Stomach (tissue), 9 donors: ENCODE measurements around the gene EBF3. TPM values are rescaled to one million over a fixed set of nuclear protein-coding genes. Genes with fewer than 3 reads are reported as not detected.

ENCODE experiments used
- DNase-seq, 2 donors: peaks; one replicate each; pipeline versions ENCODE4 v3.0.0 to v3.0.0-alpha.2; 2013 to 2019
- H3K27ac ChIP-seq, 5 donors: fragments of 200-600 bp in 4 of 5; sonication (generic) in 4 of 5; one replicate each; pipeline ENCODE4 v1.5.1; 2013 to 2019; ENCODE audit warnings: mild to moderate bottlenecking in 1 of 5, moderate library complexity in 1 of 5
- H3K27me3 ChIP-seq, 3 donors: fragments of 200-600 bp; sonication (generic); one replicate each; pipeline ENCODE4 v1.5.1; 2017 to 2019; ENCODE audit warnings: mixed run types in 1 of 3
- H3K36me3 ChIP-seq, 4 donors: fragments of 200-600 bp; sonication (generic); 1 replicate in 3 of 4; 2 replicates in 1 of 4; pipeline ENCODE4 v1.5.1; 2016 to 2019
- H3K4me1 ChIP-seq, 4 donors: fragments of 200-600 bp; sonication (generic); one replicate each; pipeline ENCODE4 v1.5.1; 2016 to 2019
- H3K4me3 ChIP-seq, 4 donors: fragments of 200-600 bp; sonication (generic) in 3 of 4; one replicate each; pipeline ENCODE4 v1.5.1; 2016 to 2019; ENCODE audit warnings: mild to moderate bottlenecking in 1 of 4
- H3K9me3 ChIP-seq, 4 donors: fragments of 200-600 bp; sonication (generic); one replicate each; pipeline ENCODE4 v1.5.1; 2016 to 2019
- CTCF ChIP-seq, 7 experiments: fragments of 450-650 bp in 4 of 7; fragments of 200-600 bp in 3 of 7; sonication (generic) in 3 of 7; IDR thresholded peaks; one replicate each; pipeline ENCODE4 v1.5.1; 2016 to 2019; ENCODE audit warnings: antibody characterized with exemption in 7 of 7, control low read depth in 2 of 7, mild to moderate bottlenecking in 1 of 7
- EP300 ChIP-seq: sonication (generic); formaldehyde crosslinking; IDR thresholded peaks from one replicate; pipeline ENCODE4 v1.6.1; 2017; ENCODE audit warnings: antibody characterized with exemption
- POLR2A ChIP-seq, 4 donors: fragments of 450-650 bp; IDR thresholded peaks; one replicate each; pipeline ENCODE4 v1.6.1; 2016; ENCODE audit warnings: antibody characterized with exemption in 4 of 4, control low read depth in 2 of 4, mild to moderate bottlenecking in 1 of 4, moderate library complexity in 1 of 4
- POLR2AphosphoS5 ChIP-seq, 3 donors: sonication (generic); formaldehyde crosslinking; IDR thresholded peaks; one replicate each; pipeline ENCODE4 v1.6.1; 2016; ENCODE audit warnings: antibody characterized with exemption in 3 of 3
- WGBS, 5 donors: extraction: QIAGEN DNeasy Blood & Tissue Kit in 3 of 5; methylation state at CpG; one replicate each; pipeline versions ENCODE4 v1.1.5 to v1.1.7; 2013 to 2018; 5-methylcytosine and 5-hydroxymethylcytosine counted together
- intact Hi-C: fragments of 100-400 bp; cut with DNase I; formaldehyde crosslinking; loops from one replicate; pipeline ENCODE4 v1.15.1; 2023; ENCODE audit warnings: low total_unique reads
- polyA plus RNA-seq, 3 donors: library from polyadenylated mRNA; stranded (reverse); fragments of 200-250 nt; gene quantifications; one replicate each; pipeline ENCODE4 v1.2.3, GENCODE V29; 2013
- total RNA-seq, 5 donors: library from RNA; depleted of rRNA; stranded (reverse); fragments of >200 nt; gene quantifications; one replicate each; pipeline versions ENCODE4 v1.1.0 to v1.2.3, GENCODE V29; 2014 to 2016
- donor health status: healthy with polysubstance abuse.
- donor health status: Bipolar disorder and iron deficiency.
- donor health status: healthy.

Gene EBF3
- total and polyA plus RNA-seq, 8 donors = 0.19 to 7.3 (median 0.58) TPM; not detected in 3

GRCh38 chr10:129909531-129910256 lies 54.4 kb downstream of the EBF3 start:
- intact Hi-C loops = no loop called here
- WGBS, 5 donors = 82 to 88% (median 85%) methylated on average over 21 to 28 of the region's 28 CpGs
- DNase-seq = no peak

GRCh38 chr10:129909080-129909479 lies 55.0 kb downstream of the EBF3 start:
- 62 to 87% (median 79%) methylated on average over 3 of the region's 3 CpGs for WGBS, 5 donors
- H3K27ac ChIP-seq = no peak overlapping the region
- peaks cover 0 to 14% (median 4%) of the 10 kb centered on the region in 3 donors for H3K27me3 ChIP-seq
- DNase-seq = no peak
- TF ChIP-seq EP300 (no peak), POLR2A (IDR thresholded peaks at IDR 0.05) (no peak), CTCF (IDR thresholded peaks at IDR 0.05) (no peak), POLR2AphosphoS5 (IDR thresholded peaks at IDR 0.05) (no peak)
- intact Hi-C loops = no loop called here
- no peaks in the 10 kb centered on the region for H3K9me3 ChIP-seq
- no peak overlapping the region for H3K4me3 ChIP-seq
- no peaks in the 10 kb centered on the region for H3K36me3 ChIP-seq
- H3K4me1 ChIP-seq = no peaks in the 10 kb centered on the region

More at GRCh38 chr10:129909531-129910256, 54.4 kb downstream of the EBF3 start:
- H3K36me3 ChIP-seq = no peaks in the 10 kb centered on the region
- H3K4me1 ChIP-seq = no peaks in the 10 kb centered on the region
- no peak overlapping the region for H3K27ac ChIP-seq
- TF ChIP-seq EP300 (no peak), POLR2A (IDR thresholded peaks at IDR 0.05) (no peak), CTCF (IDR thresholded peaks at IDR 0.05) (no peak), POLR2AphosphoS5 (IDR thresholded peaks at IDR 0.05) (no peak)
- peaks cover 0 to 14% (median 4%) of the 10 kb centered on the region in 3 donors for H3K27me3 ChIP-seq
- H3K4me3 ChIP-seq = no peak overlapping the region
- H3K9me3 ChIP-seq = no peaks in the 10 kb centered on the region

- Histone ChIP-seq H3K27me3 (peaks cover 0 to 20% (median 4%) of the 10 kb centered on the region in 3 donors), H3K4me1 (no peaks in the 10 kb centered on the region), H3K36me3 (no peaks in the 10 kb centered on the region), H3K27ac (no peak overlapping the region), H3K9me3 (no peaks in the 10 kb centered on the region), H3K4me3 (no peak overlapping the region)
- WGBS, 5 donors = 84 to 94% (median 89%) methylated on average over 15 of the region's 15 CpGs
- TF ChIP-seq CTCF (IDR thresholded peaks at IDR 0.05) (no peak), POLR2AphosphoS5 (IDR thresholded peaks at IDR 0.05) (no peak), POLR2A (IDR thresholded peaks at IDR 0.05) (no peak), EP300 (no peak)
- DNase-seq = no peak
- intact Hi-C loops = no loop called here
Measured at GRCh38 chr10:129908406-129908805, 55.7 kb downstream of the EBF3 start.

- Histone ChIP-seq H3K27me3 (peaks cover 0 to 34% (median 17%) of the 10 kb centered on the region in 3 donors), H3K9me3 (no peaks in the 10 kb centered on the region), H3K4me1 (no peaks in the 10 kb centered on the region), H3K36me3 (no peaks in the 10 kb centered on the region), H3K4me3 (no peak overlapping the region), H3K27ac (no peak overlapping the region)
- no peak for DNase-seq
- 74 to 88% (median 81%) methylated on average over 12 of the region's 12 CpGs for WGBS, 5 donors
- intact Hi-C loops = no loop called here
- TF ChIP-seq POLR2AphosphoS5 (IDR thresholded peaks at IDR 0.05) (no peak), CTCF (IDR thresholded peaks at IDR 0.05) (no peak)
Measured at GRCh38 chr10:129905553-129905952, 58.5 kb downstream of the EBF3 start.
